ENCODE data around the gene PGS1.
A peak's percentile ranks its signal among the peaks of the same experiment; 100 is the strongest.

PGS1 gene

DNA sequence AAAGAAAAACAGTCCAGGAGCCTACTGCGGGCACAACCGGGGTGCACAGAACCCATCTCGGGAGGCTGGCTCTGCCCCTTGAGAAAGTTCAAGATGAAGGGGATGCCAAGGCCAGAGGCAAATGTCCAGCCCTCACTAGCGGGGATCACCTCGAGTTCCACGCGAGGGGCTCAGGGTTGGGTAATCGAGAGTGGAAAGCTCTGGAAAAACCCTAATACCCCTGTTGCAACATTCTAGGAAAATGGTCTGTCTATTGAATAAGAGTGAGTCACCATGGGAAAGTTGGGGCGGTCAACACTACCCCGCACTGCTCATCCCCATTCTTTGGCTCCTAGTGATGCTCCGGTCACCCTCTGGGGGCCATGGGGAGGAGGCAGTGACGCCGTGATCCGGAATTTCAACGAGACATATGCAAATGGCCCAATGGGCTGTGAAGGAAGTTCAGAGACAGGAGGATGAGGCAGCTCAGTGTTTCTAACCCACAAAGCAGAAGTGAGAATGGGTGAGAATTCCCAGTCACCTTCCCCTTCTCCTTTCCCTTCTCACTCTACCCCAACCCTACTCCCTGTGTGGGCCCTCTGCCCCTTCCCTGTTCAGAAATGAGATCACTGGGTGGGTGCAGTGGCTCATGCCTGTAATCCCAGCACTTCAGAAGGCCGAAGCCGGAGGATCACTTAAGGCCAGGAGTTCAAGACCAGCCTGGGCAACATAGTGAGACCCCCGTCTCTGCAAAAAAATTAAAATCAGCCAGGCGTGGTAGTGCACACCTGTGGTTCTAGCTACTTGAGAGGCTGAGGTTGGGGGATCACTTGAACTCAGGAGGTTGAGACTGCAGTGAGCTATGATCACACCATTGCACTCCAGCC lies 41.0 kb upstream of the PGS1 start:
- 0 out of 2 replicates have a peak overlapping the region, but pooled peaks have one; percentile 1 for H3K27ac ChIP-seq
- POLR2A ChIA-PET (ENCODE audit: low non-redundant PET) = no interaction called here
- CTCF ChIA-PET = interaction anchor here (0.6 to 0.7 kb wide), 2 partner anchors 9 to 85 kb away, joined by 3 read pairs; no protein-coding TSS in a partner anchor
- DNase-seq (ENCODE audit: low spot score) = peak; percentile 68
- TF ChIP-seq, protein P1, sequence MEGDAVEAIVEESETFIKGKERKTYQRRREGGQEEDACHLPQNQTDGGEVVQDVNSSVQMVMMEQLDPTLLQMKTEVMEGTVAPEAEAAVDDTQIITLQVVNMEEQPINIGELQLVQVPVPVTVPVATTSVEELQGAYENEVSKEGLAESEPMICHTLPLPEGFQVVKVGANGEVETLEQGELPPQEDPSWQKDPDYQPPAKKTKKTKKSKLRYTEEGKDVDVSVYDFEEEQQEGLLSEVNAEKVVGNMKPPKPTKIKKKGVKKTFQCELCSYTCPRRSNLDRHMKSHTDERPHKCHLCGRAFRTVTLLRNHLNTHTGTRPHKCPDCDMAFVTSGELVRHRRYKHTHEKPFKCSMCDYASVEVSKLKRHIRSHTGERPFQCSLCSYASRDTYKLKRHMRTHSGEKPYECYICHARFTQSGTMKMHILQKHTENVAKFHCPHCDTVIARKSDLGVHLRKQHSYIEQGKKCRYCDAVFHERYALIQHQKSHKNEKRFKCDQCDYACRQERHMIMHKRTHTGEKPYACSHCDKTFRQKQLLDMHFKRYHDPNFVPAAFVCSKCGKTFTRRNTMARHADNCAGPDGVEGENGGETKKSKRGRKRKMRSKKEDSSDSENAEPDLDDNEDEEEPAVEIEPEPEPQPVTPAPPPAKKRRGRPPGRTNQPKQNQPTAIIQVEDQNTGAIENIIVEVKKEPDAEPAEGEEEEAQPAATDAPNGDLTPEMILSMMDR (conservative IDR thresholded peaks at IDR 0.05; ENCODE audit: low read depth) = no peak

DNA sequence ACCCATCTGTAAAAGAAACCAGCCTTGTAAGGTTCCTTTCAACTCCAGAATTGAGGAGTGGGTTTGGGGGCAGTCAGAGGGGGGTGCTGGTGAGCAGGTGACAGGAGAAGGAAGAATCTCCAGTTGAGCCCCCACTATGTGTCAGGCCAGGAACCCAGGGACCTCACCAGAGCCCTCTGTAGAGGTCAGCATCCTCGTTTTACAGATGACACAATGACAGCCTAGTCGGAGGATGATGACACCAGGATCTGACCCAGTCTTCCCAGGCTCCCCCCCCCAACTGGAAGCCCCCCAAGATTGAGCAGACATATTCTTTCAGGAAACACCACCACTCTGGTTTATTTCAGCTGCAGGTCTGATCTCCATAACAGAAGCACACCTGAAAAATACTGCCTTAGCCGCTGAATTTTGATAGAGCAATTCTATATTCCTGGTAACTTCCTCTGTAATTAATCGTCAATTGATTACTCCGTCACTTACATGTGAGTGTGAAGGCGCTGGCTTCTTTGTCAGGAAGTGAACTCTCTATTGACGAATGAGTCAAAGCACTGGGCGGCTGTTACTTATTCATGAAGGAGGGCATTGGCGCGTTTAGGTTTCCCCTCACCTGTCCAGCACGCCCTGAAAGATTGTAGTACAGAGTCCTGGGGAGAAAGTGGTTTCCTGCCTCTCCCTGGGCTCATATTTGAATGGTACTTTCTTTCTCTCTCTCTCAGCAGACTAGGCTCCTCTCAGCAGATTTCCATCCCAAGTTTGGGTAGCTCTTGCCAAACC lies 39.8 kb upstream of the PGS1 start:
- H3K27ac ChIP-seq = no peak overlapping the region
- TF ChIP-seq, protein P1 (conservative IDR thresholded peaks at IDR 0.05; ENCODE audit: low read depth) = no peak
- POLR2A ChIA-PET (ENCODE audit: low non-redundant PET) = interaction anchor here (0.7 kb wide), 1 partner anchor 736 kb away, joined by 3 read pairs; no protein-coding TSS in a partner anchor
- CTCF ChIA-PET = interaction anchor here (0.6 to 0.7 kb wide), 2 partner anchors 22 to 50 kb away, joined by 4 read pairs; no protein-coding TSS in a partner anchor
- DNase-seq (ENCODE audit: low spot score) = peak; percentile 63

DNA sequence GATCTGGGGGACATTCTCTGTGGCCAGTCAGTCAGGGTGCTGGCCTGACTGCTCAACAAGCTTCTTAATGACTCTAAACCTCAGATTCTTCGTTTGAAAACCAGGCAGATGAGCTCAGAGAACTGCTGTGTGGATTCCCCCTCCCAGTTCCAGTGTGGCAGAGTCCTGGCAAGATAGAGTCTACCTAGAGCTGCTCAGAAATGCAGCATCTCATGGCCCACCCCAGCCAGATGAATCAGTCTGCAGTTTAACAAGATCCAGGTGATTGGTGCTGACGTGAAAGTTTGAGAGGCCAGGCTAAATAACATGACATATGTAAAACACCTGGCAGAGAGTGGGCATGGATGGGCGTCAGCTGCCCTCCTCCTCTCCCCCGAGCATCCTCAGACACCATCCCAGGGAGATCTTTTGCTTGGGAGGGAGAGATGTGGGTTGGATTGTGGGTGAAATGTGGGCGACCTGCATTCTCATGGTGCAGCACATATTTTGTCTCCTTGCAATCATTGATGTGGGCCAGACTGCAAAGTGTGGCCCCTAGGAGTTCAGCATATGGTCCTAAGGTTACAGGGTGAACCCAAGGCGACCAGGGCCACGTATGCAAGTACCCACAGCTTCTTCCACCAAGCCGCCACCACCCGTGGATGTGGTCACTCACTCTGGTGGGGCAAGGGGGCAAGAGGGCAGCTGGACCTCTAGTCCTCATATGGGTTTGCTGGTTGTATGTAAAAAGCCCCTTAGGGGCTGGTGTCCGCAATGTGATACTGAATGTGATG lies 38.1 kb upstream of the PGS1 start:
- ChIA-PET POLR2A (ENCODE audit: low non-redundant PET) (interaction anchor here (0.6 kb wide), 1 partner anchor 62 kb away, joined by 4 read pairs; no protein-coding TSS in a partner anchor), CTCF (no interaction called here)
- DNase-seq (ENCODE audit: low spot score) = no peak
- TF ChIP-seq, protein P1 (conservative IDR thresholded peaks at IDR 0.05; ENCODE audit: low read depth) = no peak
- H3K27ac ChIP-seq = peak overlapping the region; percentile 98

DNA sequence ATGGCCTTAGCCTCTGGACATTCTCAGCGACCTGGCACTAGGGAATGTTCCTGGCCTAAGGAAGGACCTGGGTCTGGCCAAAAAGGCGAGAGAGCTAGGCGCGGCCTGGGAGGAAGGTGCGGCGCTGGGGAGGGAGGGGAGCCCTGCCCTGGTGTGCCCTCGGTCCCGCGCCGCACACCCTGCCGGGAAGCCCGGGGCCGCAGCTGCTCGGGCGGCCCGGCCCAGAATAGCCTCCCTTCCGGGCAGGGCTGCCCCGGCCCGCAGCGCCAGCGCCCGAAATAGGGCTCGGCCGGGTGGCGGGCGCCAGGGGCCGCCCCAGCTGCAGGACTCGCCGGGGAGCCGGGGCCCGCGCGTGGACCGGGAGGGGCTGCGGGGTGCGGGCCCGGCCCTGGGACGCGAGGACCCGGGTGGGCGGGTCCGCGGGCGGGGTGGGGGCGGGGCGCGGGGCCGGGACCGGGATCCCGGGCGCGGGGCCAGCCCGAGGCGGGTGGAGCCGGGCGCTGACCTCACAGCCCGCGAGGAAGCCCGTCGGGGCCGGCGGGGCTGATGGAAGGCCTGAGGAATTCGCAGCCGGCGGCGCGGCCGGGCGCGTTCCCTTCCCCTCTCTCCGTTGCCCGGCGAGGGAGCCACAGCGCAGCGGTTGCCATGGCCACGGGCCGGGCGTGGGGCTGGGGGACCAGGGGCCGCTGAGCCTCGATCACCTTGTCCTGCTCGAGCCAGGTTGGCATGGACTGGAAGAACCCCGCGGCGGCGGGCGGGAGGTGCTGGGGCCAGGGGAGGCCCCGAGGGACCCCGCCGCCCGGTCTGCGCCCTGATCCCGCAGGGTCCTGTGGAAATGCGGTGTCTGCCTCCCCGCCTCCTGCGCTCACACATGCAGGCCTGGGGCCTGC lies 36.6 kb upstream of the PGS1 start:
- peak; percentile 78 for DNase-seq (ENCODE audit: low spot score)
- H3K27ac ChIP-seq = peak overlapping the region; percentile 98
- TF ChIP-seq, protein P1 (conservative IDR thresholded peaks at IDR 0.05; ENCODE audit: low read depth) = no peak
- ChIA-PET POLR2A (ENCODE audit: low non-redundant PET) (interaction anchor here (1.1 kb wide), 1 partner anchor 10 kb away, joined by 4 read pairs; no protein-coding TSS in a partner anchor), CTCF (interaction anchor here (1.1 to 2.0 kb wide), 3 partner anchors 19 to 91 kb away, joined by 5 to 7 read pairs (median 7); no protein-coding TSS in a partner anchor)

DNA sequence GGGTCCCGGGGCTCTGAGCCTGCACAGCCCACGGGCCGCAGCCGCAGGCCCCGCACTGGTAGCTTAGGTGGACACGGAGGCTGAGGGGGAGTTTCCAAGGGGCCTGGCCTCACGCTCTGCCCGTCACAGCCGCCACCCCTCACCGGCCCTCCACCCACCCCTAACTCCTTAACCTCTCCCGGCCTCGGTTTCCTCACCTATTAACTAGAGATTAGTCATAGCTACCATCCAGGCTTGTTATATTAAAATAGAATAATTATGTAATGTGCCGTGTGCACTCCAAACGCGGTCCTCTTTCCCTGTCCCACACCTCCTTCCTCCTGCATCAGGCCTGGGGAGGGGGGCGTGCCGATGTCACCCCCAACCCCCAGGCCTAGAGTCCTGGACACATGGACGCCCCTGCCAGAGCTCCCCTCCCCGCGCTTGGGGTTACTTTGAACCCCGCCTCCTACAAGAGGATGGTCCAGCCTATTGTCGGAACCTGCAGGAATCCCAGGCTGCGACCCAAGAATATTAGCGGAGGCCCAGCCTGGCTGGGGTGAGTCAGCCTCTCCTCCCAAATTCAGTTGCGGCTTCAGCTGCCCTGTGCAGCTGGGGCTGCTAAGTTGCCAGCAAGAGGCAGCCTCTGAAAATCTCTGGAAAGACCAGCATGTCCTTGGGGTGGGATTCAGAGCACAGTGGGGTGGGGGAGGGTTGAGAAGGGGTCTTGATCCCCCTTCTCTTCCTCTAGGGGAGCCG lies 35.8 kb upstream of the PGS1 start:
- TF ChIP-seq, protein P1 (conservative IDR thresholded peaks at IDR 0.05; ENCODE audit: low read depth) = no peak
- POLR2A ChIA-PET (ENCODE audit: low non-redundant PET) = interaction anchor here (1.1 kb wide), 1 partner anchor 9 kb away, joined by 4 read pairs; no protein-coding TSS in a partner anchor
- H3K27ac ChIP-seq = peak overlapping the region; percentile 98
- CTCF ChIA-PET = interaction anchor here (1.2 to 2.0 kb wide), 2 partner anchors 18 to 92 kb away, joined by 7 read pairs; no protein-coding TSS in a partner anchor
- DNase-seq (ENCODE audit: low spot score) = peak; percentile 79
